RWPE2 (cell line): Measurements from ENCODE around the gene TNRC6C.

ENCODE experiments used
- ATAC-seq: fragments of 200-7000 bp; cut with Tn5 transposase; 3 replicates; pipeline ENCODE4 v1.9.1; 2021; ENCODE audit warnings: low read depth
- DNase-seq: peaks from one replicate; pipeline ENCODE4 v3.0.0-alpha.2; 2020; ENCODE audit warnings: low spot score
- H3K27ac ChIP-seq: fragments of 450-650 bp; 2 replicates; pipeline ENCODE4 v1.5.1; 2017; ENCODE audit warnings: mild to moderate bottlenecking; ENCODE audit not compliant: poor library complexity, severe bottlenecking
- H3K27me3 ChIP-seq: fragments of 250-450 bp; sonication (Bioruptor Pico); 2 replicates; pipeline ENCODE4 v1.5.1; 2021; ENCODE audit warnings: mild to moderate bottlenecking, moderate library complexity; ENCODE audit not compliant: insufficient read depth, poor library complexity, severe bottlenecking
- H3K36me3 ChIP-seq: fragments of 250-450 bp; sonication (Bioruptor Pico); 2 replicates; pipeline ENCODE4 v1.5.1; 2020; ENCODE audit warnings: low read depth, mild to moderate bottlenecking, moderate library complexity
- H3K4me1 ChIP-seq: fragments of 250-450 bp; sonication (Bioruptor Pico); 2 replicates; pipeline ENCODE4 v1.5.1; 2021; ENCODE audit warnings: mild to moderate bottlenecking, moderate library complexity; ENCODE audit not compliant: insufficient read depth, poor library complexity, severe bottlenecking
- H3K4me3 ChIP-seq: fragments of 250-450 bp; sonication (Bioruptor Pico); 2 replicates; pipeline ENCODE4 v1.5.1; 2021; ENCODE audit warnings: mild to moderate bottlenecking, moderate library complexity; ENCODE audit not compliant: severe bottlenecking
- H3K9me3 ChIP-seq: fragments of 250-450 bp; sonication (Bioruptor Pico); 2 replicates; pipeline ENCODE4 v1.5.1; 2021; ENCODE audit warnings: mild to moderate bottlenecking, moderate library complexity; ENCODE audit not compliant: severe bottlenecking
- CTCF ChIP-seq: fragments of 450-650 bp; IDR thresholded peaks from one replicate; pipeline ENCODE4 v1.5.1; 2017; ENCODE audit warnings: mild to moderate bottlenecking, moderate library complexity; ENCODE audit not compliant: poor library complexity, severe bottlenecking

TNRC6C gene

DNA sequence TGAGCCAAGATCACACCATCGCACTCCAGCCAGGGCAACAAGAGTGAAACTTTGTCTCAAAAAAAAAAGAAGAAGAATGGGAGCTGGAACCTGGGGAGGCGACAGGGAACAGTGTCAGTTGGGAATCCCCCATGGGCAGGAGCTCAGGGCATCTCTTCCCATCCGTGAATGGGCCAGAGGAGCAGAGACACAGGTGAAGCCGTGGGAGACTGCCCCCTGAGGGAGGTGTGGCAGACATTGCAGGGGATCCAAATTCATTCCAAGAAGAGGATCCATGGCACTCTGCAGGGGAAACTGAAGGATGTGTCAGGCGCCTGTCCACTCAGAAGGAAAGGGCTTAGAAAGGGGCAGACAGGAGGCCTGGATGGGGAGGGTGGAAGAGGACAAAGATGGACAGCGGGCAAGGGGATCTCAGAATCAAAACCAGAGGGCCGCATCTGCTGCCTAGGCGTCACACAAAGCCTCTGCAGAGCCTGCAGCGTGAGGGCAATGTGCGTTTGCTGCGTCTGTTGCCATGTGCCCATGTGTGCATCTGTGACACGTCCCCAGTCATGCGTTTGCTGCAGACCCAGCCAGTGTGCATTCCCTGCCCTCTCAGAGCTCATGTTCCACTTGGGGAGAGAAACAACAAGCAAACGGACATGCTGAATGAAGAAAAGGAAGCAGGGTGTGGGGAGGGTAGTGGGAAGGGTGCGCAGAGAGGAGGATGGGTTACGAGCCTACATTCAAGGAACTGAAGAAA lies 30.6 kb upstream of the TNRC6C start:
- no peak overlapping the region for H3K4me3 ChIP-seq
- TF ChIP-seq CTCF, result no peak
- DNase-seq (no peak), ATAC-seq (no peak)
- peaks cover 40% of the 10 kb centered on the region for H3K27me3 ChIP-seq
- H3K36me3 ChIP-seq, result no peaks in the 10 kb centered on the region
- no peak overlapping the region for H3K27ac ChIP-seq
- H3K9me3 ChIP-seq, result no peaks in the 10 kb centered on the region
- no peaks in the 10 kb centered on the region for H3K4me1 ChIP-seq

DNA sequence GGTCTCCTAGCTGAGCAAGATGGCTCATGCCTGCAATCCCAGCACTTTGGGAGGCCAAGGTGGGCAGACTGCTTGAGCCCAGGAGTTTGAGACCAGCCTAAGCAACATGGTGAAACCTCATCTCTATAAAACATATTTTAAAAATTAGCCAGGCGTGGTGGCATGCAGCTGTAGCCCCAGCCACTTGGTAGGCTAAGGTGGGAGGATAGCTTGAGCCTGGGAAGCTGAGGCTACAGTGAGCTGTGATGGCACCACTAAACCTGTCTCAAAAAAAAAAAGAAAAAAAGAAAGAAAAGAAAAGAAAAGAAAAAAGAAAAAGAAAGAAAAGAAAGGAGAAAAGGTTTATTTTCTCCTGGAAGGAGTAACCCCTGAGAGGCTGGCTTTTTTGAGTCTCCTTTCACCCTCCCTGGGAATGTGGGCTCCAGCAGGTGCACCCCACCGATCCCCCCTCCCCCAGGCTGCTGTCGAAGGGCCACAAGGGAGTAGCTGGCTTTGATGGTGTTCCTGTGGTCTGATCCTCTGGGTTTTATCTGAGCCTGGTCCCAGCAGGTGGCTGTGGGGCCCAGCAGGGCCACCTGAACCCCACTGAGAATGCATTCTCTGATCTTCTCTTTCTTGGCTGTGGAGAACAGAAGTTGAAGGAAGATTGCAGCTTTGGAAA lies 29.9 kb upstream of the TNRC6C start:
- Histone ChIP-seq H3K4me1 (no peaks in the 10 kb centered on the region), H3K27ac (no peak overlapping the region), H3K36me3 (no peaks in the 10 kb centered on the region), H3K27me3 (peaks cover 36% of the 10 kb centered on the region), H3K4me3 (no peak overlapping the region), H3K9me3 (no peaks in the 10 kb centered on the region)
- no peak for TF ChIP-seq CTCF
- DNase-seq, result no peak
- ATAC-seq, result no peak

DNA sequence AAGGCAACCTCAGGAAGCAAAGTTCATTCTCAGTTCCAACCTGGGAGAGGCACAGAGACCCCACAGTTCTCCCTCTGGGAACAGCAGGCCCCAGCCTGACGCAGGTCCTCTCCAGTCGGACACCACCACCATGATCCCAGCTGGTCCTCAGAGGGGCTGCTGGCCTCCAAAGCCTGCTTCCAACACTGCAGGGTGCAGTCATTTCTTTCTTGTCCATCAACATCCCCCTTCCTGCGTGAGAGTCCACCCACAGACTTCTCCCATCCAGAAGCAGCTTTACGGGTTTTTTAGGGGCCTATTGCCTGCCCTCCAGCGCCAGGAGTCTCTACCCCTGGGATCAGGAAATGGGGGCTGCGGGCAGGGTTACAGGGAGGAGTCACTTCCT lies 29.3 kb upstream of the TNRC6C start:
- Histone ChIP-seq H3K27ac (no peak overlapping the region), H3K27me3 (peaks cover 34% of the 10 kb centered on the region), H3K9me3 (no peaks in the 10 kb centered on the region), H3K4me1 (no peaks in the 10 kb centered on the region), H3K4me3 (no peak overlapping the region), H3K36me3 (no peaks in the 10 kb centered on the region)
- no peak for DNase-seq
- no peak for TF ChIP-seq CTCF
- no peak for ATAC-seq

DNA sequence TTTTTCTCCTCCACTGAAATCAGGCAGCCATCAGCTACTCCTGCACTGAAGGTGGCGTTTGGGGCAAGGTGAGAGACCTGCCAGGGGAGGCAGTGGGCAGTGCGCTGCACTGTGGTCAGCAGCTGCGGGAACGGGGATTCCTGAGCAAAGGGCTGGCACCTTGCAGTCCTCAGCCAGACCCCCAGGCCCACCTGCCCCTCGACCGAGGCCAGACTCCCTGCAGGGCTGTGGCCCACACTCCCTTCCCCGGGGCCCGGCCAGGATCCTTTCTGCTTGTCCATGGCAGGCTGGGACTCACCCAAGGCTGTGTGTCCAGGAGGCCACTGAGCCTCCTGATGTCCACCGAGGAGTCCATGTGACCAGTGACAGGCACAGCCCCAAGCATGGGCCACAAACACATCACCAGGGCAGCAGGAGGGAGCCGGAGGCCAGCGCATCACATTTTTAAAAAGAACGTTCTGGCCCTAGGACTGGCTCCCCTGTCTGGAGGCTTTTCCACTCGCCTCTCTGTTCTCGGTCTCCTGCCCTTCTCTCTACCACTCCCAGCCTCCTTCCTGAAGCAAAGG lies 28.5 kb upstream of the TNRC6C start:
- Histone ChIP-seq H3K36me3 (no peaks in the 10 kb centered on the region), H3K9me3 (no peaks in the 10 kb centered on the region), H3K4me1 (no peaks in the 10 kb centered on the region), H3K27ac (no peak overlapping the region), H3K27me3 (peaks cover 32% of the 10 kb centered on the region), H3K4me3 (no peak overlapping the region)
- ATAC-seq, result no peak
- TF ChIP-seq CTCF, result no peak
- no peak for DNase-seq
